Measurements from ENCODE around the gene ARG1.

Gene ARG1

GRCh38 chr6:131561925-131562707, 10.9 kb upstream of the ARG1 start:
- H3K27ac ChIP-seq = no peak overlapping the region
- no peak for DNase-seq (ENCODE audit: low spot score)
- no peak for TF ChIP-seq CTCF (conservative IDR thresholded peaks at IDR 0.05; ENCODE audit: low read depth)
- CTCF ChIA-PET = interaction anchor here (0.6 kb wide), 1 partner anchor 36 kb away, joined by 5 read pairs; no protein-coding TSS in a partner anchor
- POLR2A ChIA-PET (ENCODE audit: low non-redundant PET) = no interaction called here

GRCh38 chr6:131565056-131565455, 8.0 kb upstream of the ARG1 start:
- ChIA-PET POLR2A (ENCODE audit: low non-redundant PET) (no interaction called here), CTCF (no interaction called here)
- H3K27ac ChIP-seq = no peak overlapping the region
- DNase-seq (ENCODE audit: low spot score) = no peak
- TF ChIP-seq CTCF (conservative IDR thresholded peaks at IDR 0.05; ENCODE audit: low read depth) = no peak

- H3K27ac ChIP-seq = no peak overlapping the region
- ChIA-PET CTCF (interaction anchor here (0.6 to 0.7 kb wide), 2 partner anchors 59 to 473 kb away, joined by 3 read pairs; no protein-coding TSS in a partner anchor), POLR2A (ENCODE audit: low non-redundant PET) (no interaction called here)
- no peak for TF ChIP-seq CTCF (conservative IDR thresholded peaks at IDR 0.05; ENCODE audit: low read depth)
- no peak for DNase-seq (ENCODE audit: low spot score)
These were observed 4.3 kb upstream of the ARG1 start for GRCh38 chr6:131568726-131569125.

GRCh38 chr6:131574133-131574532, 1.1 kb downstream of the ARG1 start:
- no peak overlapping the region for H3K27ac ChIP-seq
- ChIA-PET CTCF (no interaction called here), POLR2A (ENCODE audit: low non-redundant PET) (no interaction called here)
- TF ChIP-seq CTCF (conservative IDR thresholded peaks at IDR 0.05; ENCODE audit: low read depth) = no peak
- no peak for DNase-seq (ENCODE audit: low spot score)

- ChIA-PET POLR2A (ENCODE audit: low non-redundant PET) (no interaction called here), CTCF (interaction anchor here (0.5 kb wide), 1 partner anchor 8 kb away, joined by 5 read pairs; no protein-coding TSS in a partner anchor)
- H3K27ac ChIP-seq = no peak overlapping the region
- no peak for TF ChIP-seq CTCF (conservative IDR thresholded peaks at IDR 0.05; ENCODE audit: low read depth)
- DNase-seq (ENCODE audit: low spot score) = no peak
These were observed 1.7 kb downstream of the ARG1 start for GRCh38 chr6:131574686-131575085.

GRCh38 chr6:131575834-131576478, 2.9 kb downstream of the ARG1 start:
- DNase-seq (ENCODE audit: low spot score) = no peak
- CTCF ChIA-PET = interaction anchor here (0.6 to 0.8 kb wide), 3 partner anchors 53 to 901 kb away, joined by 3 read pairs; no protein-coding TSS in a partner anchor
- H3K27ac ChIP-seq = no peak overlapping the region
- POLR2A ChIA-PET (ENCODE audit: low non-redundant PET) = no interaction called here
- no peak for TF ChIP-seq CTCF (conservative IDR thresholded peaks at IDR 0.05; ENCODE audit: low read depth)
